22Rv1 (cell line): ENCODE results near the gene KDM3B.
"Not testable (repeated sequence)": the region's sequence is repeated elsewhere in the genome, so short reads cannot be mapped to it uniquely, and the experiment has no call there.

Source experiments
- CTCF ChIP-seq: fragments of 450-650 bp; IDR thresholded peaks from 2 replicates; pipeline ENCODE4 v1.5.1; 2017; ENCODE audit warnings: mild to moderate bottlenecking
- ZFX ChIP-seq: fragments of 450-650 bp; IDR thresholded peaks from 2 replicates; pipeline ENCODE4 v1.6.1; 2017; ENCODE audit warnings: antibody characterized with exemption, borderline replicate concordance

GRCh38 chr5:138410996-138411640 lies 58.6 kb downstream of the KDM3B start:
- TF ChIP-seq CTCF = peak; percentile 73
- TF ChIP-seq ZFX = not testable (repeated sequence)
